Activated T-cell treated with anti-CD3 and anti-CD28 coated beads, Interleukin-2, amount 50 U/mL, for 24 hours (primary cell): ENCODE results near the gene UNK.

Experiments used
- DNase-seq: peaks from one replicate; pipeline ENCODE4 v3.0.0-alpha.2; 2020
- H3K27ac Mint-ChIP-seq: 2 replicates; pipeline ENCODE4 v1.8.0; 2020; ENCODE audit warnings: mild to moderate bottlenecking, mixed read lengths
- H3K27me3 Mint-ChIP-seq: 2 replicates; pipeline ENCODE4 v1.8.0; 2020; ENCODE audit warnings: mixed read lengths
- H3K36me3 Mint-ChIP-seq: 2 replicates; pipeline ENCODE4 v1.8.0; 2020; ENCODE audit warnings: low read depth, mixed read lengths
- H3K4me1 Mint-ChIP-seq: 2 replicates; pipeline ENCODE4 v1.8.0; 2020; ENCODE audit warnings: low read depth, mixed read lengths
- H3K4me3 Mint-ChIP-seq: 2 replicates; pipeline ENCODE4 v1.8.0; 2020; ENCODE audit warnings: mild to moderate bottlenecking, moderate library complexity, mixed read lengths
- H3K9me3 Mint-ChIP-seq: 2 replicates; pipeline ENCODE4 v1.8.0; 2020; ENCODE audit warnings: mixed read lengths

The UNK gene

DNA sequence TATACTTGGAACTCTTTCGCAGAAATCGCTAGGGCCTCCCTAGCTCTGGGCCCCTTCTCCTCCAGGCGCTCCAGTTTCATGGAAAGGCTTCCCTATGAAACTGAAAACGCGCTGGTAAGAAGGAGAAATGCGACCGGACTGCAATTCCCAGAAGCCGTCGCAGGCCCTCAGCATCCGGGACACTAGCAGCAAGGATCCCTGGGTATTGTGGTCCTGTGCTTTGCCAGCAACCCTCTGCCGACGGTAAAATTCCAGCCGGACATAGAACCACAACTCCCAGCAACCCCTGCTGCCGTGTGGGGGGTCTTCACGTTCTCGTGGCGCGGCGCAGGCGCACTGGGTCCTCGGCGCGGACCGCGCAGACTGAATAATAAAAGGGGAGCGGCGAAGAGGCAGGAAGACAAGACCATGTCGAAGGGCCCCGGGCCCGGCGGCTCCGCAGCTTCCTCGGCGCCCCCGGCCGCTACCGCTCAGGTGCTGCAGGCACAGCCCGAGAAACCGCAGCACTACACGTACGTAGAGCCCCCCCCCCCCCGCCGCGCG is at the start of gene UNK:
UNK (plus strand) TSS at position 334 of the 543 bp plus-strand sequence; CDS start at position 409, 75 bp downstream.
- no peaks in the 10 kb centered on the region for H3K9me3 Mint-ChIP-seq
- peak within 1 kb of the TSS; percentile 99 for H3K27ac Mint-ChIP-seq
- peaks cover 27% of the 10 kb centered on the region for H3K36me3 Mint-ChIP-seq
- H3K4me3 Mint-ChIP-seq, result peak within 1 kb of the TSS; percentile 87
- peaks cover 59% of the 10 kb centered on the region for H3K4me1 Mint-ChIP-seq
- no peaks in the 10 kb centered on the region for H3K27me3 Mint-ChIP-seq
- peak; percentile 95 for DNase-seq

DNA sequence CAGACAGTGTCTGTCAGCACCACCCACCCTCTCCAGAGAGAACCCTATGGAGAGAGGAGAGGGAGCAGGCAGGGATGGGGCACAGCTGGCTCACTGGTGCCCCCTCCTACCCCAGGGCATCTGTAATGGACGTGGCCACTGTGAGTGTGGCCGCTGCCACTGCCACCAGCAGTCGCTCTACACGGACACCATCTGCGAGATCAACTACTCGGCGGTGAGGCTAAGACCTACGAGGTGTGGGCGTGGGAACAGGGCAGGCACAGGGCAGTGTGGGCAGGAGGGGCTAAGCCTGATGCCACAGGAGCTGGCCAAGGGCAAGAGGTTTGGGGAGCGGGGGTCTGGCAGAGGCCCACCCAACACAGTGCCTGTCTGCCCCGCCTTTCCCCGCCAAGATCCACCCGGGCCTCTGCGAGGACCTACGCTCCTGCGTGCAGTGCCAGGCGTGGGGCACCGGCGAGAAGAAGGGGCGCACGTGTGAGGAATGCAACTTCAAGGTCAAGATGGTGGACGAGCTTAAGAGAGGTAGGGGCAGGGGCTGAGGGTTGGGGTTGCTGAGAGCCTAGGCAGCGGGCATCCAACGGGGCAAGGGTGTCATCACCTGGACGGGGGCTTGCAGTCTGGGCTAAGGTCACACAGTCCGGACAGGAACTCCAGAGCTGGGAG is 48.3 kb upstream of the UNK start:
- H3K27me3 Mint-ChIP-seq, result no peaks in the 10 kb centered on the region
- H3K9me3 Mint-ChIP-seq, result no peaks in the 10 kb centered on the region
- H3K4me3 Mint-ChIP-seq, result no peak overlapping the region
- DNase-seq, result no peak
- H3K27ac Mint-ChIP-seq, result no peak overlapping the region
- H3K4me1 Mint-ChIP-seq, result peaks cover 7% of the 10 kb centered on the region
- H3K36me3 Mint-ChIP-seq, result no peaks in the 10 kb centered on the region

DNA sequence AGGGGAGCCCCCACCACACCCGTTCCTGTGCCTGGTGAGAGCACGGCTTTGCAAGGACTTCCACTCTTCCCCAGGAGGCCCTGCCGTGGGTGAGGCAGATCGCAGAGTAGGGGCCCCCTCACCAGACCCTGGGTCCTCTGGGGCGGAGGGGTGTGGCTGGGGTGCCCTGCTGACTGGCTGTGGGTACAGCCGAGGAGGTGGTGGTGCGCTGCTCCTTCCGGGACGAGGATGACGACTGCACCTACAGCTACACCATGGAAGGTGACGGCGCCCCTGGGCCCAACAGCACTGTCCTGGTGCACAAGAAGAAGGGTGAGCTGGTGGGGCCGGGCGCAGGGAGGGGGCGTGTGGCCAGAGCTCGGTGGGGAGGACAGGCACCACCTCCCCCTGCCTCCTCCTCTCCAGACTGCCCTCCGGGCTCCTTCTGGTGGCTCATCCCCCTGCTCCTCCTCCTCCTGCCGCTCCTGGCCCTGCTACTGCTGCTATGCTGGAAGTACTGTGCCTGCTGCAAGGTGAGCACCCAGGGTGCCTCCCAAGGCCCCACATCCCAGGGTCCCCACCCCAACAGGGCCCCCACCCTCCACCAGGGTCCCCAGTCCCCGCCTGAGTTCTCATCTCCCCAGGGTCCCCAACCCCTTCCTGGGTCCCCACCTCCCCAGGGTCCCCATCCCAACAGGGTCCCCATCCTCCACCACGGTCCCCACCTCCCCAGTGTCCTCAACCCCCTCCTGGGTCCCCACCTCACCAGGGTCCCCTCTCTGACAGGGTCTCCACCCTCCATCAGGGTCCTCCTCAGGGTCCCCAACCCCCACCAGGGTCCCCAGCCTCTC is 47.3 kb upstream of the UNK start:
- Mint-ChIP-seq H3K4me1 (peaks cover 7% of the 10 kb centered on the region), H3K4me3 (no peak overlapping the region), H3K9me3 (no peaks in the 10 kb centered on the region), H3K27me3 (no peaks in the 10 kb centered on the region), H3K36me3 (no peaks in the 10 kb centered on the region), H3K27ac (no peak overlapping the region)
- no peak for DNase-seq

- peak overlapping the region; percentile 26 for H3K27ac Mint-ChIP-seq
- H3K36me3 Mint-ChIP-seq, result no peaks in the 10 kb centered on the region
- H3K4me3 Mint-ChIP-seq, result no peak overlapping the region
- DNase-seq, result no peak
- no peaks in the 10 kb centered on the region for H3K27me3 Mint-ChIP-seq
- H3K4me1 Mint-ChIP-seq, result peaks cover 7% of the 10 kb centered on the region
- H3K9me3 Mint-ChIP-seq, result no peaks in the 10 kb centered on the region
Measured at GRCh38 chr17:75738218-75738802, 46.3 kb upstream of the UNK start.

- Mint-ChIP-seq H3K9me3 (no peaks in the 10 kb centered on the region), H3K36me3 (no peaks in the 10 kb centered on the region), H3K4me3 (no peak overlapping the region), H3K27ac (no peak overlapping the region), H3K4me1 (peaks cover 7% of the 10 kb centered on the region), H3K27me3 (no peaks in the 10 kb centered on the region)
- DNase-seq, result no peak
Measured at GRCh38 chr17:75739174-75739573, 45.4 kb upstream of the UNK start.

GRCh38 chr17:75739801-75740200 is 44.8 kb upstream of the UNK start:
- H3K4me3 Mint-ChIP-seq, result no peak overlapping the region
- peaks cover 5% of the 10 kb centered on the region for H3K4me1 Mint-ChIP-seq
- no peak for DNase-seq
- H3K27ac Mint-ChIP-seq, result no peak overlapping the region
- H3K27me3 Mint-ChIP-seq, result no peaks in the 10 kb centered on the region
- H3K9me3 Mint-ChIP-seq, result no peaks in the 10 kb centered on the region
- no peaks in the 10 kb centered on the region for H3K36me3 Mint-ChIP-seq

DNA sequence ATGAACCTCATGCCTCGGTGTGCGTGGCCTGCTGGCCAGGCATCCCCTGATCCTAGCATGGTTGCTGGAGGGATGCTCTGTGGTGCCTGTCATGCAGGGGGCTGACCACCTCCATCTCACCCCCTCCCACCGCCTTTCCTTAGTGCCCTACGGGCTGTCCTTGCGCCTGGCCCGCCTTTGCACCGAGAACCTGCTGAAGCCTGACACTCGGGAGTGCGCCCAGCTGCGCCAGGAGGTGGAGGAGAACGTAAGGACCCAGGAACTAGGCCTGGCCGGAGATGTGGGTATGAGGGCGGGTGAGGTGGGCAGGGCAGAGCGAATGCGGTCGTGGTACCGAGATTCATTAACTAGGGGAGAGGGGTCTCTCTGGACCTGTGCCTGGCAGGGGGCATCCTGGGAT is 44.4 kb upstream of the UNK start:
- H3K36me3 Mint-ChIP-seq, result no peaks in the 10 kb centered on the region
- no peaks in the 10 kb centered on the region for H3K9me3 Mint-ChIP-seq
- H3K27me3 Mint-ChIP-seq, result no peaks in the 10 kb centered on the region
- no peak overlapping the region for H3K27ac Mint-ChIP-seq
- no peak overlapping the region for H3K4me3 Mint-ChIP-seq
- no peak for DNase-seq
- H3K4me1 Mint-ChIP-seq, result peaks cover 4% of the 10 kb centered on the region

GRCh38 chr17:75740631-75741077 is 44.0 kb upstream of the UNK start:
- H3K27ac Mint-ChIP-seq, result no peak overlapping the region
- no peaks in the 10 kb centered on the region for H3K27me3 Mint-ChIP-seq
- no peaks in the 10 kb centered on the region for H3K36me3 Mint-ChIP-seq
- H3K4me1 Mint-ChIP-seq, result peaks cover 4% of the 10 kb centered on the region
- no peak overlapping the region for H3K4me3 Mint-ChIP-seq
- H3K9me3 Mint-ChIP-seq, result no peaks in the 10 kb centered on the region
- DNase-seq, result no peak

DNA sequence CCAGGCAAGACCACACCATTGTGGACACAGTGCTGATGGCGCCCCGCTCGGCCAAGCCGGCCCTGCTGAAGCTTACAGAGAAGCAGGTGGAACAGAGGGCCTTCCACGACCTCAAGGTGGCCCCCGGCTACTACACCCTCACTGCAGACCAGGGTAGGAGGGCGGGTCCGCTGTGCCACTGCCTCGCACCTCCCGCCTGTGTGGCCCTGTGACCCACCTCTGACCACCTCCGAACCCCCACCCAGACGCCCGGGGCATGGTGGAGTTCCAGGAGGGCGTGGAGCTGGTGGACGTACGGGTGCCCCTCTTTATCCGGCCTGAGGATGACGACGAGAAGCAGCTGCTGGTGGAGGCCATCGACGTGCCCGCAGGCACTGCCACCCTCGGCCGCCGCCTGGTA is 42.3 kb upstream of the UNK start:
- no peaks in the 10 kb centered on the region for H3K36me3 Mint-ChIP-seq
- no peak overlapping the region for H3K27ac Mint-ChIP-seq

GRCh38 chr17:75743625-75744206 is 40.9 kb upstream of the UNK start:
- no peaks in the 10 kb centered on the region for H3K36me3 Mint-ChIP-seq

More for the DNA sequence above, 42.3 kb upstream of the UNK start:
- Mint-ChIP-seq H3K27me3 (no peaks in the 10 kb centered on the region), H3K9me3 (no peaks in the 10 kb centered on the region), H3K4me1 (peaks cover 4% of the 10 kb centered on the region), H3K4me3 (no peak overlapping the region)
- no peak for DNase-seq

GRCh38 chr17:75748706-75749105 is 35.9 kb upstream of the UNK start:
- no peaks in the 10 kb centered on the region for H3K36me3 Mint-ChIP-seq

More at GRCh38 chr17:75743625-75744206, 40.9 kb upstream of the UNK start:
- H3K27me3 Mint-ChIP-seq, result no peaks in the 10 kb centered on the region
- H3K4me1 Mint-ChIP-seq, result no peaks in the 10 kb centered on the region
- no peak overlapping the region for H3K27ac Mint-ChIP-seq
- no peak overlapping the region for H3K4me3 Mint-ChIP-seq
- H3K9me3 Mint-ChIP-seq, result no peaks in the 10 kb centered on the region
- DNase-seq, result no peak

GRCh38 chr17:75749545-75750389 is 34.8 kb upstream of the UNK start:
- H3K4me3 Mint-ChIP-seq, result no peak overlapping the region
- DNase-seq, result peak; percentile 92
- H3K27me3 Mint-ChIP-seq, result peaks cover 4% of the 10 kb centered on the region
- H3K9me3 Mint-ChIP-seq, result no peaks in the 10 kb centered on the region
- no peak overlapping the region for H3K27ac Mint-ChIP-seq
- H3K4me1 Mint-ChIP-seq, result peaks cover 19% of the 10 kb centered on the region
- H3K36me3 Mint-ChIP-seq, result no peaks in the 10 kb centered on the region

More at GRCh38 chr17:75748706-75749105, 35.9 kb upstream of the UNK start:
- Mint-ChIP-seq H3K9me3 (no peaks in the 10 kb centered on the region), H3K4me1 (peaks cover 12% of the 10 kb centered on the region), H3K27me3 (peaks cover 4% of the 10 kb centered on the region), H3K27ac (no peak overlapping the region), H3K4me3 (no peak overlapping the region)
- DNase-seq, result no peak

- DNase-seq, result no peak
- Mint-ChIP-seq H3K27ac (no peak overlapping the region), H3K4me1 (peaks cover 22% of the 10 kb centered on the region), H3K36me3 (no peaks in the 10 kb centered on the region), H3K27me3 (peaks cover 4% of the 10 kb centered on the region), H3K9me3 (no peaks in the 10 kb centered on the region), H3K4me3 (no peak overlapping the region)
Measured at GRCh38 chr17:75750661-75751423, 33.8 kb upstream of the UNK start.
